ENCODE results near the gene CTAGE1. TPM values are rescaled to one million over a fixed set of nuclear protein-coding genes. Genes with fewer than 3 reads are reported as not detected.

Gene CTAGE1
- total and polyA plus RNA-seq, 2 experiments from 2014 or later = 0.47 TPM; not detected in 1

DNA sequence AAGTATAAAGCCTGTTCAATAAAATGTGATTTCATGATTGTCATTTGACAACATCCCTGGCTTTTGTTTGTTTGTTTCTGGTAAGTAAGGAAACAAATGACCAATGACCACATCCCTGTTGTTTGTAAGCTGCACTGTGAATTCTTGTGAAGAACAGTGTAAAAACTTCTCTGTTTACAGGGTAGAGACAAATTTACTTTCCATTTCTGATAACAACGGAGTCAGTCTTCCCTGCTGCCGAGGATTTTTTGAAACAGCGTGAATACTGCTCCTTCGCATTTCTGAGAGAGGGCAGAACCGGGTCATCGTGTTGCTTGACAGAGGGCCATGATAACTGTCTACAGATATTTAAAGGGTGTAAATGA lies 38.4 kb upstream of the CTAGE1 start:
- no peaks in the 10 kb centered on the region for H3K9me3 ChIP-seq (ENCODE audit: low read depth)
- peaks cover 34% of the 10 kb centered on the region for H3K4me1 ChIP-seq (ENCODE audit: insufficient read depth)
- DNase-seq (ENCODE audit: low spot score) = no peak
- H3K27ac ChIP-seq = peak overlapping the region; percentile 45
- H2AFZ ChIP-seq = no peak overlapping the region
- H3K4me3 ChIP-seq = no peak overlapping the region
- H3K79me2 ChIP-seq = no peaks in the 10 kb centered on the region
- TF ChIP-seq, protein P1, sequence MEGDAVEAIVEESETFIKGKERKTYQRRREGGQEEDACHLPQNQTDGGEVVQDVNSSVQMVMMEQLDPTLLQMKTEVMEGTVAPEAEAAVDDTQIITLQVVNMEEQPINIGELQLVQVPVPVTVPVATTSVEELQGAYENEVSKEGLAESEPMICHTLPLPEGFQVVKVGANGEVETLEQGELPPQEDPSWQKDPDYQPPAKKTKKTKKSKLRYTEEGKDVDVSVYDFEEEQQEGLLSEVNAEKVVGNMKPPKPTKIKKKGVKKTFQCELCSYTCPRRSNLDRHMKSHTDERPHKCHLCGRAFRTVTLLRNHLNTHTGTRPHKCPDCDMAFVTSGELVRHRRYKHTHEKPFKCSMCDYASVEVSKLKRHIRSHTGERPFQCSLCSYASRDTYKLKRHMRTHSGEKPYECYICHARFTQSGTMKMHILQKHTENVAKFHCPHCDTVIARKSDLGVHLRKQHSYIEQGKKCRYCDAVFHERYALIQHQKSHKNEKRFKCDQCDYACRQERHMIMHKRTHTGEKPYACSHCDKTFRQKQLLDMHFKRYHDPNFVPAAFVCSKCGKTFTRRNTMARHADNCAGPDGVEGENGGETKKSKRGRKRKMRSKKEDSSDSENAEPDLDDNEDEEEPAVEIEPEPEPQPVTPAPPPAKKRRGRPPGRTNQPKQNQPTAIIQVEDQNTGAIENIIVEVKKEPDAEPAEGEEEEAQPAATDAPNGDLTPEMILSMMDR (IDR thresholded peaks at IDR 0.05; ENCODE audit: poor library complexity) = no peak
- TF ChIP-seq EZH2 (IDR thresholded peaks at IDR 0.05; ENCODE audit: borderline replicate concordance) (no peak), EZH2phosphoT487 (IDR thresholded peaks at IDR 0.05; ENCODE audit: low read depth, severe bottlenecking, unreplicated experiment) (no peak)
- no peaks in the 10 kb centered on the region for H4K20me1 ChIP-seq (ENCODE audit: insufficient read depth, poor library complexity, severe bottlenecking)
- no peaks in the 10 kb centered on the region for H3K36me3 ChIP-seq (replicated peaks; ENCODE audit: insufficient read depth, low read depth)
- H3K9me2 ChIP-seq (replicated peaks; ENCODE audit: insufficient read depth) = no peaks in the 10 kb centered on the region
- H3K4me2 ChIP-seq = peak overlapping the region; percentile 61
- no peaks in the 10 kb centered on the region for H3K27me3 ChIP-seq
- WGBS (ENCODE audit: low lambda C conversion rate, missing lambda C conversion rate) = 23% methylated on average over 6 of the region's 6 CpGs

DNA sequence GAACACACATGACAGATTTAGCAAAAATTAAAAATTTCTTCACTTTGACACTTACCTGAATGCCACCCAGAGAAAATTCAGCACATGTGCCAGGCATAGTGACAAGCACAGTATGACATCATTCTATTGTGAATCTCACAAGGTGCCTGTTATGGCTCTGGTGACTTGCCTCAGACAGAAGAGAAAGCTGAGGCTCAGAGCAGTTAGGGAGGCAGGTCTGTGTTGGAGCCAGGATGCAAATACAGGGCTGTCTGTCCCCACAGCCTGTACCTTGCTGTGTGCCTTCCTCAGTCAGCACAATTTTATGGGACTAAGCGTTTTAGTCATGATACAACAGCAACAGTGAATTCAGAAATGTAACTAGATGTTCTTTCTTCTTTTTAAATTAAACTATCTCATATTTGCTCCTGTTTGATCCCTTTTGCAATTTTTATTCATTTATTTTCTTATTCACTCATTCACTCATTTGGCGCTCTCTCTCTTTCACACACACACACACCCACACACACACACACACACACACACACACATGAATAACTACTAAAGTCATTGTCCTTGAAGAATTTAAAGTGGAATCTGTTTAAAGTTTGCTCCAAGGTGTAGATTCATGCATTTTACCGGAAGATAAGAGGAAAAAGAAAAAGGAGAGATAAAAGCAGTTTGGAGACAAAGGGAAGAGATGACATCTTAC lies 37.9 kb upstream of the CTAGE1 start:
- Histone ChIP-seq H3K79me2 (no peaks in the 10 kb centered on the region), H3K4me1 (ENCODE audit: insufficient read depth) (peaks cover 34% of the 10 kb centered on the region), H3K27ac (peak overlapping the region; percentile 45), H3K27me3 (no peaks in the 10 kb centered on the region), H3K36me3 (replicated peaks; ENCODE audit: insufficient read depth, low read depth) (no peaks in the 10 kb centered on the region), H2AFZ (no peak overlapping the region), H3K4me2 (peak overlapping the region; percentile 61), H4K20me1 (ENCODE audit: insufficient read depth, poor library complexity, severe bottlenecking) (no peaks in the 10 kb centered on the region), H3K9me2 (replicated peaks; ENCODE audit: insufficient read depth) (no peaks in the 10 kb centered on the region), H3K4me3 (no peak overlapping the region), H3K9me3 (ENCODE audit: low read depth) (no peaks in the 10 kb centered on the region)
- no peak for TF ChIP-seq EZH2phosphoT487 (IDR thresholded peaks at IDR 0.05; ENCODE audit: low read depth, severe bottlenecking, unreplicated experiment)
- no peak for TF ChIP-seq EZH2 (IDR thresholded peaks at IDR 0.05; ENCODE audit: borderline replicate concordance)
- TF ChIP-seq, protein P1 (IDR thresholded peaks at IDR 0.05; ENCODE audit: poor library complexity) = no peak
- 52% methylated on average over 3 of the region's 3 CpGs for WGBS (ENCODE audit: low lambda C conversion rate, missing lambda C conversion rate)
- no peak for DNase-seq (ENCODE audit: low spot score)

DNA sequence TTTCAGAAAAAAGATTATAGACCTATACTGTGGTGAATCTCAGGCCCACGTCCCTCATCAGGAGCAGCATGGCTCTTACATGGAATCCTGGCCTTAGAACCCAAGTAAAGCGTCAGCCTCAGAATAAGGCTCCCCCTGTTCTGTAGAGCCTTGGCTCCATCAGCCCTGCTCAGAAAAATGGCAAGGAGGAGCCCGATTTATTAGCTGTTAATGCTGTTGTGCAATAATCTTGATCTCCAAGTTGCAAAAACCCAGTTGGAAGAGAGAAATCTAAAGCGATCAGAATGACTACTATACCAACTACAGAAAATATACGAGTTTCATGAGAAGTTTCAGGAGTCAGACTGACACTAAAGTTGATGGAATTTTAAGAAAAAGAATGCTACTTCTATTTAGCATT lies 35.6 kb upstream of the CTAGE1 start:
- H4K20me1 ChIP-seq (ENCODE audit: insufficient read depth, poor library complexity, severe bottlenecking) = no peaks in the 10 kb centered on the region
- H3K9me3 ChIP-seq (ENCODE audit: low read depth) = no peaks in the 10 kb centered on the region
- 78% methylated on average over 5 of the region's 5 CpGs for WGBS (ENCODE audit: low lambda C conversion rate, missing lambda C conversion rate)
- H3K4me2 ChIP-seq = no peak overlapping the region
- H3K4me3 ChIP-seq = no peak overlapping the region
- no peaks in the 10 kb centered on the region for H3K27me3 ChIP-seq
- TF ChIP-seq EZH2 (IDR thresholded peaks at IDR 0.05; ENCODE audit: borderline replicate concordance) (no peak), EZH2phosphoT487 (IDR thresholded peaks at IDR 0.05; ENCODE audit: low read depth, severe bottlenecking, unreplicated experiment) (no peak)
- TF ChIP-seq, protein P1 (IDR thresholded peaks at IDR 0.05; ENCODE audit: poor library complexity) = no peak
- peaks cover 34% of the 10 kb centered on the region for H3K4me1 ChIP-seq (ENCODE audit: insufficient read depth)
- H3K79me2 ChIP-seq = no peaks in the 10 kb centered on the region
- H3K27ac ChIP-seq = no peak overlapping the region
- H3K36me3 ChIP-seq (replicated peaks; ENCODE audit: insufficient read depth, low read depth) = no peaks in the 10 kb centered on the region
- H3K9me2 ChIP-seq (replicated peaks; ENCODE audit: insufficient read depth) = no peaks in the 10 kb centered on the region
- H2AFZ ChIP-seq = no peak overlapping the region
- DNase-seq (ENCODE audit: low spot score) = no peak

Data from hepatocyte (in vitro differentiated cells).